Skeletal muscle satellite cell (primary cell): ENCODE results near the gene BFSP2.
"Not testable (repeated sequence)": the region's sequence is repeated elsewhere in the genome, so short reads cannot be mapped to it uniquely, and the experiment has no call there.

Source experiments
- H3K27me3 ChIP-seq: 2 replicates; pipeline ENCODE4 v1.7.0; 2013; ENCODE audit warnings: low read length; ENCODE audit not compliant: control insufficient read depth, insufficient read depth
- H3K36me3 ChIP-seq: 2 replicates; pipeline ENCODE4 v1.7.0; 2013; ENCODE audit warnings: mild to moderate bottlenecking, control low read depth, low read length; ENCODE audit not compliant: insufficient read depth
- H3K4me1 ChIP-seq: 2 replicates; pipeline ENCODE4 v1.7.0; 2013; ENCODE audit warnings: low read length; ENCODE audit not compliant: control insufficient read depth, insufficient read depth
- H3K4me2 ChIP-seq: 2 replicates; pipeline ENCODE4 v1.7.0; 2013; ENCODE audit warnings: mild to moderate bottlenecking, low read length
- H3K4me3 ChIP-seq: 2 replicates; pipeline ENCODE4 v1.7.0; 2013; ENCODE audit warnings: low read length
- H3K9ac ChIP-seq: 2 replicates; pipeline ENCODE4 v1.7.0; 2013; ENCODE audit warnings: mild to moderate bottlenecking, low read depth, low read length, moderate library complexity
- H3K9me3 ChIP-seq: replicated peaks from 2 replicates; pipeline ENCODE4 v1.7.0; 2013; ENCODE audit warnings: mild to moderate bottlenecking, control low read depth, low read length

The BFSP2 gene

GRCh38 chr3:133509488-133509887 lies 109.6 kb downstream of the BFSP2 start:
- peaks cover 15% of the 10 kb centered on the region for H3K4me1 ChIP-seq
- H3K4me2 ChIP-seq = no peak overlapping the region
- H3K27me3 ChIP-seq = peaks cover 6% of the 10 kb centered on the region
- H3K9ac ChIP-seq = no peak overlapping the region
- H3K4me3 ChIP-seq = no peak overlapping the region
- H3K36me3 ChIP-seq = no peaks in the 10 kb centered on the region
- H3K9me3 ChIP-seq = no peaks in the 10 kb centered on the region

DNA sequence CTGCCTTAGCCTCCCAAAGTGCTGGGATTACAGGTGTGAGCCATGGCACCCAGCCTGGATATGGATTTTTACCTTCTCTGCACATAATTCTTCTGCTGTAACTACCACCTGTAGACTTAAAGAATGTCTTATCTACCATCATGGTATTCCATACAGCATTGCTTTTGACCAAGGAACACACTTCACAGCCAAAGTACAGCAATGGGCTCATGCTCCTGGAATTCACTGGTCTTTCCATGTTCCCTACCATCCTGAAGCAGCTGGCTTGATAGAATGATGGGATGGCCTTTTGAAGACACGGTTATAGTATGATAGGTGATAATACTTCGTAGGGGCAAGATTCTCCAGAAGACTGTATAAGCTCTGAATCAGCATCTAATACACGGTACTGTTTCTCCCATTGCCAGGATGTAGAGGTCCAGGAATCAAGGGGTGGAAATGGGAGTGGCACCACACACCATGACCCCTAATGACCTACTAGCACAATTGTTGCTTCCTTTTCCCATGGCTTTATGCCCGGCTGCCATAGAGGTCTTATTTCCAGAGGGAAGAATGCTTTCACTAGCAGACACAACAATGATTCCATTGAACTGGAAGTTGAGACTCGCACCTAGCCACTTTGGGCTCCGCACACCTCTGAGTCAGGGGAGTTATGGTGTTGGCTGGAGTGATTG lies 112.7 kb downstream of the BFSP2 start:
- Histone ChIP-seq H3K36me3 (no peaks in the 10 kb centered on the region), H3K9ac (no peak overlapping the region), H3K9me3 (no peaks in the 10 kb centered on the region)

GRCh38 chr3:133514418-133514817 lies 114.6 kb downstream of the BFSP2 start:
- no peak overlapping the region for H3K9ac ChIP-seq
- peaks cover 6% of the 10 kb centered on the region for H3K27me3 ChIP-seq
- no peaks in the 10 kb centered on the region for H3K4me1 ChIP-seq
- no peaks in the 10 kb centered on the region for H3K9me3 ChIP-seq
- no peak overlapping the region for H3K4me3 ChIP-seq
- no peak overlapping the region for H3K4me2 ChIP-seq
- H3K36me3 ChIP-seq = no peaks in the 10 kb centered on the region

More for the DNA sequence above, 112.7 kb downstream of the BFSP2 start:
- H3K27me3 ChIP-seq = peaks cover 6% of the 10 kb centered on the region
- H3K4me2 ChIP-seq = no peak overlapping the region
- no peak overlapping the region for H3K4me3 ChIP-seq
- no peaks in the 10 kb centered on the region for H3K4me1 ChIP-seq

GRCh38 chr3:133515127-133515526 lies 115.3 kb downstream of the BFSP2 start:
- Histone ChIP-seq H3K4me1 (no peaks in the 10 kb centered on the region), H3K9ac (no peak overlapping the region), H3K36me3 (no peaks in the 10 kb centered on the region), H3K9me3 (no peaks in the 10 kb centered on the region), H3K4me3 (no peak overlapping the region), H3K27me3 (peaks cover 6% of the 10 kb centered on the region), H3K4me2 (no peak overlapping the region)

DNA sequence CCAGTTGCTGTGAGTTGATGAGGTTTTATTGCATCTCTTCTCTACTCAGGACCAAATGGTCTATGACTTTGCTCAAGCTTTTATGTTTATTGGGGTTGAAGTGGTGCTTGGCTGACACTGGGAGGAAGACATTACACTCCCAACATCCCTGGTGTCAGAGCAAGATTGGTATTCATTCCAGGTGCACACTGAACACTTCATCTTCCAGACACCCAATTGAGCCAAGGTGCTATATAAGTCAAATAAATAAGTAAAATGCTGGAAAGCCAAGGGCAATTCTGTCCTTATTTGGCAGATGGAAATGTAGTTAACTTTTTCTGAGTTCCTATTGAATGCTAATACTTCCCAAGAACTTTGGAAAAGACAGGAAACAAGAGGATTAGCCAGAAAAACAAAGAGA lies 120.4 kb downstream of the BFSP2 start:
- H3K4me2 ChIP-seq = no peak overlapping the region
- no peaks in the 10 kb centered on the region for H3K9me3 ChIP-seq
- H3K36me3 ChIP-seq = no peaks in the 10 kb centered on the region
- no peak overlapping the region for H3K4me3 ChIP-seq
- no peaks in the 10 kb centered on the region for H3K27me3 ChIP-seq
- no peak overlapping the region for H3K9ac ChIP-seq
- H3K4me1 ChIP-seq = no peaks in the 10 kb centered on the region

GRCh38 chr3:133520938-133521337 lies 121.1 kb downstream of the BFSP2 start:
- not testable (repeated sequence) for H3K4me3 ChIP-seq, H3K4me1 ChIP-seq, H3K27me3 ChIP-seq, H3K36me3 ChIP-seq, H3K4me2 ChIP-seq, H3K9me3 ChIP-seq, H3K9ac ChIP-seq

DNA sequence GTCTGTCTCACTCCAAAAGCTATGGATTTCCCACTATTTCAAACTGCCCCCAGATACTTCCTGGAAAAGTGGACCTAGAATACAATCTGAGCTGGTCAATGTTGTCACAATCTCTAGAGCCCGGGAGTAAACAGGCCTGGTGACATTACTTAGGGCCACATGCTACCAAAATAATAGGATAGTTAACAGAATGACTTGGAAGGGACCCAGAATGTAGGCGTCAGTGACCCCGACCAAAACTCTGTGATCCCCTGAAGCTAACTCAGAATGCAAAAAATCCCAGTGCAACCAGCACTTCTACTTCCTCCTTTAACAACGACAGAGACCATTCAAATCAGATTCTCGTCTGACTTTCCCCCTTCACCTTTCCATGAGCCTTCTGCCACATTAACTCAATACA lies 122.1 kb downstream of the BFSP2 start:
- H3K4me3 ChIP-seq = no peak overlapping the region

GRCh38 chr3:133523758-133524157 lies 123.9 kb downstream of the BFSP2 start:
- not testable (repeated sequence) for H3K9ac ChIP-seq, H3K36me3 ChIP-seq, H3K4me3 ChIP-seq, H3K4me2 ChIP-seq, H3K27me3 ChIP-seq, H3K4me1 ChIP-seq, H3K9me3 ChIP-seq

More for the DNA sequence above, 122.1 kb downstream of the BFSP2 start:
- no peaks in the 10 kb centered on the region for H3K9me3 ChIP-seq
- H3K36me3 ChIP-seq = no peaks in the 10 kb centered on the region
- H3K9ac ChIP-seq = no peak overlapping the region
- no peak overlapping the region for H3K4me2 ChIP-seq
- H3K27me3 ChIP-seq = no peaks in the 10 kb centered on the region
- peaks cover under 1% of the 10 kb centered on the region for H3K4me1 ChIP-seq
